ENCODE measurements around the gene RLN1.
"Not testable (repeated sequence)": the region's sequence is repeated elsewhere in the genome, so short reads cannot be mapped to it uniquely, and the experiment has no call there.

RLN1 gene, protein sequence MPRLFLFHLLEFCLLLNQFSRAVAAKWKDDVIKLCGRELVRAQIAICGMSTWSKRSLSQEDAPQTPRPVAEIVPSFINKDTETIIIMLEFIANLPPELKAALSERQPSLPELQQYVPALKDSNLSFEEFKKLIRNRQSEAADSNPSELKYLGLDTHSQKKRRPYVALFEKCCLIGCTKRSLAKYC

DNA sequence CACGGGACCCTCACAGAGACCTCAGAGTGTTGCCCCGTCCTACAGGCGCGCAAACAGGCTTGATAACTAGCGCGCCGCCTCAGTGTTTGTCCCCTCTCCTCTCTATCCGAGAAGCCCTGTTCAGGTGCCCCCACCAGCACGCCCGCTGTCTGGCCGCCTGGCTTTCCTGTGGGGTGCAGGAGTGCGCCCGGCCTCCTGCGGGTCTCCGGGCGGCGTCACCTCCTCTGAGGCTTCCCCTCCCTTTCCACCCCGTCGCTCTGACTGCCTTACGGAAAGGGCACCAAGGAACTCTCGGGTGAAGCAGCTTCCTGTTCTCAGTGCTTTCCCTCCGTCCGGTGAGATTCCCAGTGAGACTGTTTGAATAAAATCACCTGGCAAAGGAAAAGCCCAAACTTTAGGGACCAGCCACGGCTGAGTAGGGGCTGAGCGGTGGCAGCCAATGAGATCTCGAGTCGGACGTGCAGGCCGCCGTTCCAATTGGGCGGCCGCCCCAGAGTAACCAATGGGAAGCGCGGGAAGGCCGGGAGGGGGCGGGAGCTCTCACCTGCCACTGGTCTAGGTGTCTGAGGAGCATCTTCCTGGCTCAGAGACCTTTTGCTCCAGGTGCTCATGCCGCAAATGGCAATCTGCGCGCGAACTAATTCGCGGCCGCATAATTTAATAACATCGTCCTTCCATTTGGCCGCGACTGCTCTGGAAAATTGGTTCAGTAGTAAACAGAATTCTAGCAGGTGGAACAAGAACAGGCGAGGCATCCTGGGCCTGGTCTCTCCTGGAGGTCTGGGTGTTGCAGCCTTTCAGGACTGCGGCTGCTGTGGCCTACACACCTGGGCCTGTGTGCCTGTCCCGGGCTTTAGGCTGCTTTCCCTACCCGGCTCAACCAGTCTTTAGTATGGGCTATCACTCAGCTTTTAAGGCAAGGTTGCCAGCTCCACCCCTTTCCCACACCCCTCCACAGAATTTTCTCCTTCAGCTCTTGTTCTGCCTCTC, at the start of gene RLN1:
RLN1 (minus strand) TSS at position 885 of the 990 bp plus-strand sequence; CDS start at position 755, 130 bp downstream.
- not testable (repeated sequence) for DNase-seq (ENCODE audit: low spot score)

DNA sequence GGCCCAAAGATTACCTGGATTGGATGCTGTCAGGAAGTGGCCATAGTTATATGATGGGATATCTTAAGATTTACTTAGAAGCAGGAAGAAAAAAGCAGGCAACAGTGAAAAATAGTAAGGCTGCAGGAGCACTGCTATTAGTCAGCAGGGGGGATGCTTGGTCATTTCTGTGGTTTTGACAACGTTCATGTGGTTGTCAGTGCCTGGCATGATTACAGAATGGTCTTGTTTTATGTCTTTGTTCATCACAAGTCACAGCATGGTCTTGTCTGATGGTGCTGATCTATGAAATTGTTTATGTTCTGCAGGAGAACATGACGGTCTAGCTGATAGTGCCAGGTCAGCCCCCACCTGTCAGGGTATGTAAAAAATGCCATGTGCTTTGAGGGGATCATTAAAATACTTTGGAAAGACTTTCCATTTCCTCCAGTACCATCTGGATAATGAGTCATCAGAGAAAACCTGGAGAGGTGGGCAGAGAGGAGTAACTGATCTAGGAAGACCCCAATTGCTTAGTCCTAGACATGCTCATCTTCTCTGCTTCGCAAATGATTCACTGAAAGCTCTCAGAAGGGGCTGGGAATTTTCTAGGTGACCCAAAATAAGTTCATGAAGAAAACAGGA, 49.5 kb upstream of the RLN1 start:
- DNase-seq (ENCODE audit: low spot score), result peak; percentile 71

DNA sequence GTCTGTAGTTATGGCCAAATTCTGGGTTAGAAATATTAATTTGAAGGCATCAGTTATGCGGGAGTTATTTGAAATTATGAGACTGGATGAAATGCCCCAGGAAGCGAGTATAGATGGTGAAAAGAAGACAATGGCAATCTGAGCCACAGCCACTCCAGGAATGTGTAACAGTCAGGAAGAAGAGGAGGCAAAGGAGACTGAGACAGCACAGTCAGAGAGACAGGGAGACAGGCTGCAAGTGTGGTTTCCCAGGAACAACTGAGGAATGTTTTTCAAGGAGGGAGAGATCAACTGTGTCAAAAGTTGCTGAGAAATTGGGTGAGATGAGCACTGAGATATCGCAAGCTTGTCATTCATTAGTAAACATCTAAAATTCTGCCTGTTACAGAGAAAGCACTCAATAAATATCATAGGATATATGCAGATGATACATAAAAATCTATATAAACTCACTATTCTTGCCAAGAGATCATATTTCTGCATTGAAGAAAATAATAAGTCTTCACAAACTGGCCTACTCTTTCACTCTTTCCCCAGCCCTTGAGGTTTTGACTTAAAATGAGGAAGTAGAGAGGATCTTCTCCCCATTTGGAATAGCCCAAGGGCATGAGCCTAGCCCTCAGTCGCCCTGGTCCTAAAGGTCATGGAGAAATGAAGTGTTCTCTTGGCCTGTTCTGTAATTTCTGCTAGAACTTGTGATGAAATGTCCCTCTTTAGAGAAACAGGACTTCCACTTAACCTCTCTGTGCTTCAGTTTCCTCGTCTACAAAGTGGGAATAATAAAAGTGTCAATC, 48.5 kb upstream of the RLN1 start:
- DNase-seq (ENCODE audit: low spot score), result peak; percentile 24

DNA sequence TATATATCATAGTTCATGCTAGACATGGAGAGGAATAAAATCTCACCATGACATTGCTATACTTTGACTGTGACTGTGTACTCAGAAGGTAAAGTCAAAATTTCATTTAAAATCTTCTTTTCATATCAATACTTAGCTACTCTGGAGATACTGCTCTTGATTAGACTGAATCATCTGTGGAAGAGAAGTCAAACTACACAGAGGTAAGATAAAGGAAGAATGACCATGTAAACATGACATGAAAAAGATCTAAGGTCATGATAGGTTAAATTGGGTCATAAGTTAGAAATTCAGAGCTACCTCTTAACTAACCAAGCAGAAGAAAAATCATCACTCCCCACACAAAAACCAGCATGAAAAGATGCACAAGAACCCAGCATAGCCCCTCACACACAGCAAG, 44.8 kb upstream of the RLN1 start:
- no peak for DNase-seq (ENCODE audit: low spot score)

DNA sequence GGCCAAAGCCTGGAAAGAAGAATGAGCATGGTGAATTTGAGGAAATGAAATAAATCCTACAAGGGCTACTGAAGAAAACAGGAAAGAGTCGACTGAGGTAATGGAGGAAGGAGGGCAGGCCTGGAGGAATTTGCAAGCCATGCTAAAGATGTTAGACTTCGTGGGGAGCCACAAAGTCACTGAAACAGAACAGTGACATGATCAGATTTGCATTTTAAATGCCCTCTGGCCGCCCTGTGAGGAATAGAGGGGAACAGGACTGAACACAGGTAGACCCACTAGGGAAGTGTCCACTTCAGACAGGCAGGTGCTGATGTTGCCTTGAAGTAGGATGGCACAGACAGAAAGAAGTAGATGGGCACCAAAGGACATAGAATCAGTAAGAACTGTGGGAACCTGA, 42.8 kb upstream of the RLN1 start:
- DNase-seq (ENCODE audit: low spot score), result no peak

DNA sequence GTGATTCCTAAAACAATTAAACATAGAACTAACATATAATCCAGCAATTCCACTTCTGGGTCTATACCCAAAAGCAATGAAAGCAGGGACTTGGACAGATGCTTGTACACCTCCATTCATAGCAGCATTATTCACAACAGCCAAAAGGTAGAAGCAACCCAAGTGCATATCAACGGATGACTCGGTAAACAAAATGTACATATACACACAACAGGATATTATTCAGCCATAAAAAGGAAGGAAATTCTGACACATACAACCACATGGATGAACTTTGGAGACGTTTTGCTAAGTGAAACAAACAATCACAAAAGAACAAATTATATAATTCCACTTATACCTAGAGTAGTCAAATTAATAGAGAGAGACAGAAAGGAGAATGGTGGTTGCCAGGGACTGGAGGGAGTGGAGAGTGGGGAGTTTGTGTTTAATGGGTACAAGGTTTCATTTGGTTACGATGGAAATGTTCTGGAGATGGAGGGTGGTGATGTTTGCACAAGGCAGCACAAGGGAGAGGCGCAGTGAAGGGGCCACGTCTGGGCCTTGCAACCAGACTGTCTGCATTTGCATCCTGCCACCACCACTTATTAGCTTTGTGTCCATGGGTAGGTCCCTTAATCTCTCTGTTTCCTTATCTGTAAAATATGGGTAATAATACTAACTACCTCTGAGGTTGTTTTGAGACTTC, 36.3 kb upstream of the RLN1 start:
- DNase-seq (ENCODE audit: low spot score), result no peak

DNA sequence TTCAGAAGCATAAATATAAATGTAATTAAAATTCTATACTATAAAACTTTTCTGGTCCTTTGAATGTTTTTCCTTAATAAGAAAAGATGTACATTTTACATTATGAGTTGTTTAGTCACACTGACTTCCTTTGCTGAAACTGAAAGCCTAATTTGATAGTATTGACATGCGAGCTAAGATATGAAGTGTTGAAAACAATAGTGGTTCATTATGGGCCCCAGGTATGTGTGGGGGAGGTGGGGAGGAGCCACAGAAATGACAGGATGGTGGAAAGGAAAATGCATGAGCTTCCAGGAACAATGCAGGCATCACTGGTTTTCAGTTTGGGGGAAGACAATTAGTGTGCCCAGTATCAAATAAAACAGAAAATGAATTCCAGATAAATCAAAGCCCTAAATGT, 35.4 kb upstream of the RLN1 start:
- no peak for DNase-seq (ENCODE audit: low spot score)

DNA sequence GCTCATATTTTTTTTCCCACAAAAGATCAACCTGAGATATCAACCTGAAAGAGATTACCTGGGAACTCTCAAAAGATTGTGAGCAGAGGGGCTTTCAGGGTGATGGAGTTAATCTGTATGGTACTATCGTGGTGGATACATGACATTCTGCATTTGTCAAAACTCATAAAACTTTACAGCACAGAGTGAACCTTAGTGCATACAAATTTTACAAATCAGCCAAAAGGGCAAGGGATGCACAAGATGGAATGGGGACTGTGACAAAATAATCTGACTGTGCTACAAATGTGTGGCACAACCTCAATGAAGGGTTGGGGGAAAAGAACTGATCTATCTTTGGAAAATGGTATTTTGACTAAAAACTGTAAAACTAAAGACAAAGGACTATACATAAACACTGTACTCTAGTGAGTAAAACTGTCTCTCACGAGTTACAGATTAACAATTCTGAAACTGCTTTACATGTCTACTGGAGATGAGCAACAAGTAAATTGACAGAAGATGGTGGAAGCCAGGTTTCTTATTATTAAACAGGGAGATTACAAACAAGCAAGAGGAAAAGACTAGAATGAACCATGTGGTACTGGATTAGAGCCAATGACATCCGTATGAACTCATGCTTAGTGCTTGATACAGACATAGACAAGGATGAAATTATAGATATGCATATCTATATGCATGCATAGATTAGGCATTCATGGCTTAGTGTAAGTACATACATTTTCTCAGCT, 24.8 kb upstream of the RLN1 start:
- no peak for DNase-seq (ENCODE audit: low spot score)

DNA sequence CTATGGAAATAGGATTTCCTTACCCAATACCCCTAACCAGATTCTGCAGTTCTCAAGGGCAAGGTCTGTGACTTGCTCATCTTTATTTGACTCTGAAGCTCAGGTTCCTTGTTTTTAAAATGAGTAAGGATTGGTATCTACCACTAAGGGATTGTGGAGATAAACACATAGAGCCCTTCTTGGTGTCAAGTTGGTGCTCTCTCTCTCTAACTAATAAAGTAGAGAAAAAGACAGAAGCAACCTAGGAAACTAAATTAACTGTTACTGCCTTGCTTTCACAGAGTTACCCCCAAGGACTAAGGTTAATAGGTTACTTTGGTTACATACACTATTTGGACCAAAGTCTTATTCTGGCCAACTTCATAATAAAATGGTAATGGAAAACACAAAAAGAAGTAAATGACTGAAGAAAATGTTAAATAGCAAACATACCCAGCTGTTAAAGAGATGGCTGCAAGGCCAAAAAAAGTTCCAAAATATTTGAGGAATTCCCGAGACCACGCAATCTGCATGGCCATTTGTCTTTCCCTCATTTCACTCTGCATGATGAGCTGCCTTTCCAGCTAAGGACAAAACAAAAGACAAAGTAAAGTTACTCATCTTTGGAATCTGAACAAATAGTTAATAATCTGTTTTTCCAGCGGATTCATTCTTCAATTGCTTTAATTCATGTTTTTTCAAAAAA, 21.8 kb upstream of the RLN1 start:
- no peak for DNase-seq (ENCODE audit: low spot score)

DNA sequence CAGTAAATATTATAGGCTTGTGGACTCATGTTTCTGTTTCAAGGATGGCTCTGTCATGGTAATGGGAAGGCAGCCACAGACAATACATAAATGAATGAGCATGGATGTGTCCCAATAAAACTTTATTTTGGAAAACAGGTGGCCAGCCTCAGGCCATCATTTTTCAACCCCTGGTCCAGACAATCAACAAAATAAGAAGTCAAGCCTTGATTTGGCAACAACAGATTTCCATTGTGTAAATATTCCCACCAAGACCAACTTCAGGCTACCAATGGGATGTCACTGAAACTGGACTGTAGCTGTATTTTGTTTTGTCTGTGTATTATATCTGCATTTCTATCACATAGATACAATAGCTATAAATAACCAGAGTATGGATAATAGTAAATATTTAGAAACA, 20.7 kb upstream of the RLN1 start:
- DNase-seq (ENCODE audit: low spot score), result no peak

DNA sequence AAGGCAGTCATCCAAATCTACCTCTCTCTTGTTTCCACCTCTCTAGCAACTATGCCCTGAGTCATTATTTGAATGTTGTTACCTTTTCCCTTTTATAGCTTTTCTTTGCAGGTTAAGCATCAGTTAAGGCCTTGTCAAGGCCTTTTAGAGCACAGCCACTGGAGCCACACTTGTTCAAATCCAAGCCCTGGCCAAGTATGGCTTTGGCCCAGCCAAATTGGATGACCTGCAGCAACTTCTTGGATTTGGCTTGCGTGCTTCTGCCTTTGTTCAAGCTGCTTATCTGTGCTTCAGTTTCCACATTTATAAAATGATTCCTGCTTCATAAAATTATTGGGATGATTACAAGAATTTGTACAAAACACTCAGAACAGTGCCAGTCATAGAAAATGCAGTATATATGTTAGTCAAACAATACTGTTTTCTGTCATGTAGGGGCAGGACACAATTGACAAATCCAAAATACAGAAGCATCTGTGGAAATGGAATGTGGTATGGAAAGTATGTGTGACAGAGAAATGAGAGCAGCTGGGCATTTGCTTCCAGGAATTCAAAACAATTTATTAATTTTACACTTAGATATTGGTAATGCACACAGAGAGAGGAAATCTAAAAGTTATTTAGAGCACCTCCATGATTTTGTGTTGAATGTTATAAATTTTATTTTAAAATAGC, 17.9 kb upstream of the RLN1 start:
- DNase-seq (ENCODE audit: low spot score), result no peak

DNA sequence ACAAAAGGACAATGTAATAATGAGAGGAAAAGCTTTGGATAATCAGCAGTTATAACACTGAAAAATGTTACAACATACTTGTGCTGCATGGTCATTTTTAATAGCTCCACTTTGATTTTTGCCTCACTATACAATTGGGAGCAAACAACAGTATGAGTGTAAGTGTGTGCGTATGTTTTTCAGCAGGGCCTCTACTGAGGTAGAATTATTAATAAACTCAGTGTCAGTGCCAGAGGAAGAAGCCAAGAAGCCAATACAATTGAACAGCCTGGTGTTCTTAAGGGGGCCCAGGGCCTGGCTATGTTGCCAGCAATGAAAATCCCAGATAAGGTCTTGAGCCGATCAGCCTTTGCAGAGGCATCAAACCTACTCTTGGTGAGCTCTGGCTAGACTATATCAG, 16.1 kb upstream of the RLN1 start:
- no peak for DNase-seq (ENCODE audit: low spot score)

DNA sequence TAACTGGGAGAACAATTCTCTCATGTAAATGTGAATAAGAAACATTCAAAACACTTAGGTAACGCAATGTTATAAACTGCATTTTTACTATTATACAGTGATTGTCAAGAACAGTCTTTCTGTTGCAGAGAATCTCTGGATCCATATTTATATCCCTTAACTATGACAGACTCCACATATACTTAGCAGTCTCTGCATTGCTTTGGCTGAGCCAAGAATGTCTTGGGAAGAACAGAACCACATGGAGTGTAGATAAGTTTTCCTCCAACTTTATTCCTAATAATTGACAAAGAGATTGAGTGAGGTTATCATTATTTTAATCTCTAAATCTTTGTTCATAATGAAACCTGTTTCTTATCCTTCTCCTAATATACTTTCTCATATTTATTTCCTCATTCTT, 15.6 kb upstream of the RLN1 start:
- no peak for DNase-seq (ENCODE audit: low spot score)

DNA sequence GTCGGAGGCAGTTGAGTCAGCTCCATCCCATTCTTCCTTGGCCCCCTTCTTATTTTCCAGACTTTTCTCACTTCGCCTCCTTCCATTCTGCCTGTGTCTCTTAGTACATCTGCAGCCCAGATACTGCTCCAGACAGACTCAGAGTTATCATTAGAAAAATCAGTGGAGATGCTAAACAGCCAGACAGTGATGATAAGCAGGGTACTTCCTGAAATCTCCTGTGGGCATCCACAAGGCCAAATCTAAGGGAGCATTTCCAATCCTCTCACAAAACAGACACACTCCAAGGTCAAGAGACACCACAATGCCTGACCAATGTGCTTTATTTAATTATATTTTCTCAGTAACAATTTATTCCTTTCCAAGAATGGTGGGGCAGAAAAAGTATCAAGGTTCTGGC, 14.5 kb upstream of the RLN1 start:
- no peak for DNase-seq (ENCODE audit: low spot score)

DNA sequence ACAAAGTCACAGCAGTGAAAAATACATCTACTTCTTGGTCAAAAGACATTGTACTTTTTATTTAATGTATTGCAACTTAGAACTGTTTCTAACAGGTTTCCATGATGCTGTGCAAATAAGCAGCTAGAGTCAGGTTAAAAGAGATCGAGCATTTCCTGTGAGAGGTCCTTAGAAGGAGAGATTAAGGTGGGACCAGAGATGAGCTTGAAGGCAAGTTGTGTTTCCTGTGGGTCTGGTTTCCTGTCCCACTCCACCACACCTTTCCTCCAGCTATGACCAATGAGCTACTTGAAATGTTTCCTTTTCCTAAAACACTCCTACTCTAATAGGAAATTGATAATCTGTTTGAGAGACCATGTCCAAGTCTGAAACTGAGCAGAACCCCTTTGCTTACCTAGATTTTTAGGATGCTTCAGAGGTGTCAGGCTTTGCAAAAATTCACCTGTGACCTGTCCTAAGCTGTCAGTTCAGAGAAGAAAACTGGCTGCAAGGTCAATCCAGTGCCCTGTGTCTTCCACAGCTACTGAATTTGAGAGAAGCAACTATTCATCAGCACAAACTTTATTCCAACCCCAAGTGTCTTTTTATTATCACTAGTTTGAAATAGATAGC, 13.1 kb upstream of the RLN1 start:
- DNase-seq (ENCODE audit: low spot score), result no peak

DNA sequence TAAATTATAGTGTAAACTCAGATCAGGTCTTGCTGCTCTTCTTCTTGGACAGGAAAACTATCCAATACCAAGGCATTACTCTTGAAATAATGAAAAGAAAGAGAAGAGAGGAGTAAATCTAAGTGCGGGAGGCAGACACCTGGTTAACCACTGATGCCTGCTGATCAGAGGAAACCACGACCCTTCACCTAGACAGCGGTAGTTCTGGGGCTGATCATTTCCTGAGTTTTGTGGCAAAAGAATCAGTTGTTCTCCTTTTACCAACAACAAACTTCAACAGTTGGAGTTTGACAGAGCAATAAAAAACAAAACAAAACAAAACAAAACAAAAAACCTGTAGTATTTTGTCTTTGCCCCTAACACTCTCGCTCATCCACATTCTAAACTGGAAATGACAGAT, 3.0 kb downstream of the RLN1 start:
- DNase-seq (ENCODE audit: low spot score), result no peak

DNA sequence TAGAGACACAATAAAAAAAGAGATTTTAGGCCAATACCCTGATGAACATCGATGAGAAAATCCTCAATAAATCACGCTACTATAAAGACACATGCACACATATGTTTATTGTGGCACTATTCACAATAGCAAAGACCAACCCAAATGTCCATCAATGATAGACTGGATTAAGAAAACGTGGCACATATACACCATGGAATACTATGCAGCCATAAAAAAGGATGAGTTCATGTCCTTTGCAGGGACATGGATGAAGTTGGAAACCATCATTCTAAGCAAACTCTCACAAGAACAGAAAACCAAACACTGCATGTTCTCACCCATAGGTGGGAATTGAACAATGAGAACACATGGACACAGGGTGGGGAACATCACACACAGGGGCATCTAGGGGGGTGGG, 8.4 kb downstream of the RLN1 start:
- not testable (repeated sequence) for DNase-seq (ENCODE audit: low spot score)

DNA sequence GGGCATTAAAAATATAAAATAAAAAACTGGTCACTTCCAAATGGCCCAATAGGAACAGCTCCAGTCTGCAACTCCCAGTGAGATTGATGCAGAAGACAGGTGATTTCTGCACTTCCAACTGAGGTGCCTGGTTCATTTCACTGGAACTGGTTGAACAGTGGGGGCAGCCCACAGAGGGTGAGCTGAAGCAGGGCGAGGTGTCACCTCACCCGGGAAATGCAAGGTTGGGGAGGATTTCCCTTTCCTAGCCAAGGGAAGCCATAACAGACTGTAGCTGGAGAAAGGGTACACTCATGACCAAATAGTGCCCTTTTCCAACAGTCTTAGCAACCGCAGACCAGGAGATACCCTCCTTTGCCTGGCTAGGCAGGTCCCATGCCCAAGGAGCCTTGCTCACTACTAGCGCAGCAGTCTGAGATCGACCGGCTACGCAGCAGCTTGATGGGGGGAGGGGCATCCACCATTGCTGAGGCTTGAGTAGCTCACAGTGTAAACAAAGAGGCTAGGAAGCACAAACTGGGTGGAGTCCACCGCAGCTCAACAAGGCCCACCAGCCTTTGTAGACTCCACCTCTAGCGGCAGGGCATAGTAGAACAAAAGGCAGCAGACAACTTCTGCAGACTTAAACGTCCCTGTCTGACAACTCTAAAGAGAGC, 12.7 kb downstream of the RLN1 start:
- DNase-seq (ENCODE audit: low spot score), result no peak

DNA sequence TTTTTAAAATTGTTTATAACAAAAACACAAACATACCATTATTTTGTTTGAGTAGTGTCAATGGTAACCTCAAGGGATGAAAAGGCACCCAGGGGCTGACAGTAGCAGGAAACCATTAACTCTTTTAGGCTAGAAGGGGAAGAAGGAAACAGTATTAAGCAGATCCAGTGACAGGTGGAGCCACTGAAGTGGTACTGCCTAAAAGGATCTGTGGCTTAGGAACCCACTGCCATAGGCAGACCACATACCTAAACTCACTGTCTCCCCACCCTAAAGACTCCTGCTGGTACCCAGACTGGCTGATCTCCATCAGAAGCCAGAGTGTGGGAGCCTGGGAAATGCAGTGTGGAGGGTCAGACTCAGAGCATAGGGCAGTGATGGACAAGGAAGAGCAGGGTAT, 13.5 kb downstream of the RLN1 start:
- DNase-seq (ENCODE audit: low spot score), result no peak

Data from AG20443 (cell line).